ENCODE results near the gene SWT1.

DNA sequence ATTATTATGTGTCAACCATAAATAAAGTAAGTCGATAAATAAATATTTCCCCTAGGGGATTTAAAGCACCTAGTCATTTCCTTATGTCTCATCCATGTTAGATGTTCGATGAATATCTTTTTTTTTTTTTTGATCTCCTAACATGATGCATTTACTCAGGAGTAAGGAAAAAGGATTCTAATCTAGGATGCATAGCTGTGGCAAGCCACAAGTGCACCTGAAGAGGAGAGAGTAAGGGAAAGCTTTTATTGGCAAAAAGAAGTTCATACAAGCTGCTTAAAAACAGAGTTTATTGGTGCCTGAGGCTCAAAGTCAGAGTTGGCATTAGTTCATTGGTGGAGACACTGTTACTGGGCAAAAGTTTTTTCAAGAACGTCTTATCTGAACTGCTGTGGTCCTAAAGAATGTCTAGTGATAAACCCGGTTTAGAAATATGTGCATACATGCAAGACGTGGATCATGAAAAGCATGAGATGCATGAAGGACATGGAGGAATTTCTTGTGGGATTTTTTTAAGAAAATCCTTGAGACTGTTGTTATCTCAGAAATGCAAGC lies 51.7 kb downstream of the SWT1 start:
- TF ChIP-seq CTCF (conservative IDR thresholded peaks at IDR 0.05) (no peak), ZFX (IDR thresholded peaks at IDR 0.05) (no peak)
